ENCODE measurements around the gene SCCPDH. TPM values are rescaled to one million over a fixed set of nuclear protein-coding genes. Genes with fewer than 3 reads are reported as not detected.
A peak's percentile ranks its signal among the peaks of the same experiment; 100 is the strongest.

SCCPDH gene
- total RNA-seq, 1 donor from 2014 or later, result 9.3 TPM

DNA sequence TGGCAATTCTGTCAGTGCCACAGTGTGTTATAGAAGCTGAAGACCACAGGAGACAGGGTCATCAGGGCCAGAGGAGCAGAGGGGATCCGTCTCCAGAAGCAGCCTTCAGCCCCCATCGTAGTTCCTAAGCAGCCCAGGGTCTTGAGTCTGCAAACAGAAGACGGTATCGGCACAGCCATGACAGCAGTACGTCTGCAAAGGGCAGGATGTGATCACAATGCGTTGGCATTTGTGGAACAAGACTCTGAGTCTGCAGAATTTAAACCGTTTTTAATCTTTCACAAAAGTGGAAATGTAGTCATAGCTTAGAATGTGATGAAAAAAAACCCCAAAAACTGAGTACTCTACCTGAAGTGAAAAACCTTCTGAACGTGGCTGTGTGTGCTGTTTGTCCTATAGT is 44.0 kb upstream of the SCCPDH start:
- ATAC-seq (ENCODE audit: low read depth), result no peak
- TF ChIP-seq, protein P1, sequence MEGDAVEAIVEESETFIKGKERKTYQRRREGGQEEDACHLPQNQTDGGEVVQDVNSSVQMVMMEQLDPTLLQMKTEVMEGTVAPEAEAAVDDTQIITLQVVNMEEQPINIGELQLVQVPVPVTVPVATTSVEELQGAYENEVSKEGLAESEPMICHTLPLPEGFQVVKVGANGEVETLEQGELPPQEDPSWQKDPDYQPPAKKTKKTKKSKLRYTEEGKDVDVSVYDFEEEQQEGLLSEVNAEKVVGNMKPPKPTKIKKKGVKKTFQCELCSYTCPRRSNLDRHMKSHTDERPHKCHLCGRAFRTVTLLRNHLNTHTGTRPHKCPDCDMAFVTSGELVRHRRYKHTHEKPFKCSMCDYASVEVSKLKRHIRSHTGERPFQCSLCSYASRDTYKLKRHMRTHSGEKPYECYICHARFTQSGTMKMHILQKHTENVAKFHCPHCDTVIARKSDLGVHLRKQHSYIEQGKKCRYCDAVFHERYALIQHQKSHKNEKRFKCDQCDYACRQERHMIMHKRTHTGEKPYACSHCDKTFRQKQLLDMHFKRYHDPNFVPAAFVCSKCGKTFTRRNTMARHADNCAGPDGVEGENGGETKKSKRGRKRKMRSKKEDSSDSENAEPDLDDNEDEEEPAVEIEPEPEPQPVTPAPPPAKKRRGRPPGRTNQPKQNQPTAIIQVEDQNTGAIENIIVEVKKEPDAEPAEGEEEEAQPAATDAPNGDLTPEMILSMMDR (IDR thresholded peaks at IDR 0.05), result no peak
- H3K27me3 Mint-ChIP-seq, result no peaks in the 10 kb centered on the region
- peaks cover 2% of the 10 kb centered on the region for H3K9me3 Mint-ChIP-seq
- DNase-seq, result no peak
- H3K4me1 Mint-ChIP-seq, result peaks cover 15% of the 10 kb centered on the region
- H3K27ac Mint-ChIP-seq, result no peak overlapping the region
- peaks cover under 1% of the 10 kb centered on the region for H3K36me3 Mint-ChIP-seq (ENCODE audit: low read depth)
- intact Hi-C loops (cut with micrococcal nuclease), result loop anchor here (5.0 kb wide), 1 partner anchor 113 kb away; the partner anchor contains the start of genes CNST and TFB2M
- H3K4me3 Mint-ChIP-seq, result no peak overlapping the region
- POLR2A ChIA-PET, result no interaction called here
- CTCF ChIA-PET, result interaction anchor here (1.2 kb wide), 1 partner anchor 75 kb away, joined by 3 read pairs; no protein-coding TSS in a partner anchor

DNA sequence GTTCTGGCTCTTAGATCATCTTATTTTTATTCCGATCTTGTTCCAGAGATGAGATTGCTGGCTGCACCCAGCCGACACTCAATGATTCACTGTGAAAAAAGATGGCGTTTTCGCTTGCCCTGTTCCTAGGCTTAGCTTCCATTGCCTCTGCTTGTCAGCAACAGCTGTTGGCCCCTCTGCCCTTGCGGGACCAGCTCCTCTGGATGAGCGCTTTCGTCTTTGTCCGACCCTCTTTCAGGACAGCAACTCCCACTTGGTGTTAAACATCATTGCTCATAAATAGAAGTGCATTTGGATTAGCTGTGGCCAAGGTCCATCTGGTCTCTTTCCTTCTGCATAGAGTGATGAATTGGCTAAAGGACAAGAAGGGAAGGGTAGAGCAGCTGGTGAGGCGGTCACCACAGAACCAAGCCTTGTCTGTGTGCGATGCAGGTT is 43.5 kb upstream of the SCCPDH start:
- no peaks in the 10 kb centered on the region for H3K9me3 Mint-ChIP-seq
- no peak overlapping the region for H3K27ac Mint-ChIP-seq
- DNase-seq (no peak), ATAC-seq (ENCODE audit: low read depth) (no peak)
- peaks cover 15% of the 10 kb centered on the region for H3K4me1 Mint-ChIP-seq
- CTCF ChIA-PET, result interaction anchor here (1.2 kb wide), 1 partner anchor 74 kb away, joined by 3 read pairs; no protein-coding TSS in a partner anchor
- TF ChIP-seq, protein P1 (IDR thresholded peaks at IDR 0.05), result no peak
- intact Hi-C loops (cut with micrococcal nuclease), result loop anchor here (5.0 kb wide), 1 partner anchor 113 kb away; the partner anchor contains the start of genes CNST and TFB2M
- POLR2A ChIA-PET, result no interaction called here
- H3K36me3 Mint-ChIP-seq (ENCODE audit: low read depth), result no peaks in the 10 kb centered on the region
- no peaks in the 10 kb centered on the region for H3K27me3 Mint-ChIP-seq
- H3K4me3 Mint-ChIP-seq, result no peak overlapping the region

DNA sequence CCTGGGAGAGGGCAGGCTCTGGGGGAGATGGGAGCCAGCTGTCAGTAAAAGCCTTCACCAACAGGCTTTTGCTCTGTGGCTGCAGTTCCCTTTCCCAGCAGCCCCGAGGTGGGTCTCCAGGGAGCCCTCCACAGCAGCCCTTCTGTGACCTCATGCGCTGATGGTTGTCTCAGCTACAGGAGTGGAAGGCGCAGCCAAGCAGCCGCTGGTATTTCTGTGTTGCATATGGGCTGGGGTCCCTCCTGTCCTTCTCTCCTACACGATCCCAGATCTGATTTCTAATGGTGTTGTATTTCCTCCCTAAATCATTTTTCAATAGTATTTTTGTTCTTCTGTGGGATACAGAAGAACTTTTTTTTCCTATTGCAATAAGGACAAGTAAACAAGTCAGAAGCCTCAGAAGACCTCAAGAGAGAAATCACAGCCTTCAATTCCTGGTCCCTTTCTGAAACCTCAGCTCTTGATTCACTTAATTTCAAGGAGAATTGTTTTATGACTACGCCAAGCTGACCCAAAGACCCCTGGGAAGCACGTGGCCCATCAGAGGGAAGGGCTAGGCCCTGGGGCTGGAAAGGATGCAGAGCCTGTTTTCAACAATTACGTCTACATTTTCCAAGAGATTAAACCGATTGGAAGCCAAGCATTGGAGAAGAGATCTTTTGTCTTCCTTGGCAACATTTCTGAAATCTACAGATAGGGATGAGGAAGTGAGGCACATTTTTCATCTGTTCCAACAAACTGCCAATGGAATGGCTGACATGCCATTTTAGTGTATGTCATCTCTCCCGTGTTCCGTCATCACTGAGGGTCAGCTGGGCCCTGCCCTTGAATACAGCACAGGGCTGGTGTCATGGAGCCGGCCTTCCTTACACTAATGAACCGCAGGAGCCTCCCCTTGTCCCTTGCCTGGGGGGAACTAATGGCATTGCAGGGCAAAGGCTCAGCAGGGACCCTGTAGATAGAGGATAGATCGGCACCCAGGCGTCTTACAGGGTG is 42.0 kb upstream of the SCCPDH start:
- intact Hi-C loops (cut with micrococcal nuclease), result loop anchor here (5.0 kb wide), 1 partner anchor 115 kb away; the partner anchor contains the start of genes CNST and TFB2M
- Mint-ChIP-seq H3K36me3 (ENCODE audit: low read depth) (no peaks in the 10 kb centered on the region), H3K27ac (no peak overlapping the region), H3K4me1 (peaks cover 15% of the 10 kb centered on the region), H3K9me3 (no peaks in the 10 kb centered on the region), H3K4me3 (no peak overlapping the region), H3K27me3 (no peaks in the 10 kb centered on the region)
- ChIA-PET CTCF (no interaction called here), POLR2A (interaction anchor here (0.7 kb wide), 1 partner anchor 20 kb away, joined by 3 read pairs; no protein-coding TSS in a partner anchor)
- TF ChIP-seq, protein P1 (IDR thresholded peaks at IDR 0.05), result no peak
- no peak for DNase-seq
- peak; percentile 89 for ATAC-seq (ENCODE audit: low read depth)

DNA sequence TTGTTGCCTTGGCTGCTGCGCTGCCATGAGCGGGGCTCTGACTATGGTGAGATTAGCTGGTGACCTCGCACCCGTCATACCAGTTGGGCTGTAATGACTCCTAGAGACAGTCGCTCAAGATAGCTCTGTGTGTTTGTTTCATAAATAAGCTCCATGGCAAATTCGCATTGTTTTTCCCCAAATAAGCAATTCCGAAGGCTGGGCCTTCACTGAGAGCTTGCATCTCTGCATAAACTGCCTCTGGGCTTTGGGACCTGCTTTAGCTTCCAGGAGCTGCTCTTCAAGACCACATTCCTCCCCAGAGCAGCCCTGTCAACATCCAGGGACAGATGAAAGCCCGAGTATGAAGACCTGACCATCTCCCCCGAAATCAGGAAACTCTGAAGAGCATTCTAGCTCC is 40.7 kb upstream of the SCCPDH start:
- peaks cover 15% of the 10 kb centered on the region for H3K4me1 Mint-ChIP-seq
- intact Hi-C loops (cut with micrococcal nuclease), result loop anchor here (5.0 kb wide), 1 partner anchor 116 kb away; the partner anchor contains the start of genes CNST and TFB2M
- H3K27me3 Mint-ChIP-seq, result no peaks in the 10 kb centered on the region
- POLR2A ChIA-PET, result interaction anchor here (0.5 to 0.6 kb wide), 2 partner anchors 116 to 119 kb away, joined by 5 read pairs; no protein-coding TSS in a partner anchor
- ATAC-seq (ENCODE audit: low read depth) (no peak), DNase-seq (no peak)
- no peak overlapping the region for H3K4me3 Mint-ChIP-seq
- no peaks in the 10 kb centered on the region for H3K9me3 Mint-ChIP-seq
- TF ChIP-seq, protein P1 (IDR thresholded peaks at IDR 0.05), result no peak
- H3K27ac Mint-ChIP-seq, result no peak overlapping the region
- no peaks in the 10 kb centered on the region for H3K36me3 Mint-ChIP-seq (ENCODE audit: low read depth)
- CTCF ChIA-PET, result no interaction called here

DNA sequence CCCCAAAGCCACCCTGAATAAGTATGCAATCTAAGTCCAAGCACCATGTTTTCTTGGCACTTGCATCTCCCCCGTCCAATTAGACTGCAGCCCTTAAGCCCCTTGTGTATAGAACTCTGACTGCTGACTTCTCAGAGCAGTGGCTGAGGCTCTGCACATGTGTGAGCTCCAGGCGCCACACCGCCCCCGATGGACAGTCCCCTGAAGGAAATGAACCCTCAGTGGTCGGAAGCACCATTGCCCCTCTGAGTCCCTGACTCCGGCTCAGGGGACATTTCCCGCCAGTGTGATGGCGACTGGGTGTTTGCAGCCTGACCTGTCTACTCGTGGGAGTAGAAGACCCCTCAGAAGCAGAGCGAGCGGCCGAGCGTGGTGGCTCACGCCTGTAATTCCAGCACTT is 37.2 kb upstream of the SCCPDH start:
- Mint-ChIP-seq H3K4me3 (no peak overlapping the region), H3K9me3 (no peaks in the 10 kb centered on the region), H3K4me1 (peaks cover 9% of the 10 kb centered on the region), H3K27ac (no peak overlapping the region), H3K36me3 (ENCODE audit: low read depth) (no peaks in the 10 kb centered on the region), H3K27me3 (no peaks in the 10 kb centered on the region)
- DNase-seq (no peak), ATAC-seq (ENCODE audit: low read depth) (no peak)
- intact Hi-C loops (cut with micrococcal nuclease), result no loop called here
- POLR2A ChIA-PET, result no interaction called here
- CTCF ChIA-PET, result no interaction called here
- TF ChIP-seq, protein P1 (IDR thresholded peaks at IDR 0.05), result no peak

Data from activated B cell treated with CpG ODN at 0.5 μM for 24 hours (primary cell).